Inflammatory macrophage treated with lipopolysaccharide for 4 hours (primary cell): ENCODE measurements around the gene TNS3.

ENCODE experiments used
- DNase-seq: peaks from one replicate; pipeline ENCODE4 v3.0.0-alpha.2; 2020

Gene TNS3

GRCh38 chr7:47337531-47337930 lies 244.4 kb downstream of the TNS3 start:
- peak; percentile 19 for DNase-seq

- DNase-seq, result no peak
Observed at GRCh38 chr7:47336472-47337425, 245.2 kb downstream of the TNS3 start.

DNA sequence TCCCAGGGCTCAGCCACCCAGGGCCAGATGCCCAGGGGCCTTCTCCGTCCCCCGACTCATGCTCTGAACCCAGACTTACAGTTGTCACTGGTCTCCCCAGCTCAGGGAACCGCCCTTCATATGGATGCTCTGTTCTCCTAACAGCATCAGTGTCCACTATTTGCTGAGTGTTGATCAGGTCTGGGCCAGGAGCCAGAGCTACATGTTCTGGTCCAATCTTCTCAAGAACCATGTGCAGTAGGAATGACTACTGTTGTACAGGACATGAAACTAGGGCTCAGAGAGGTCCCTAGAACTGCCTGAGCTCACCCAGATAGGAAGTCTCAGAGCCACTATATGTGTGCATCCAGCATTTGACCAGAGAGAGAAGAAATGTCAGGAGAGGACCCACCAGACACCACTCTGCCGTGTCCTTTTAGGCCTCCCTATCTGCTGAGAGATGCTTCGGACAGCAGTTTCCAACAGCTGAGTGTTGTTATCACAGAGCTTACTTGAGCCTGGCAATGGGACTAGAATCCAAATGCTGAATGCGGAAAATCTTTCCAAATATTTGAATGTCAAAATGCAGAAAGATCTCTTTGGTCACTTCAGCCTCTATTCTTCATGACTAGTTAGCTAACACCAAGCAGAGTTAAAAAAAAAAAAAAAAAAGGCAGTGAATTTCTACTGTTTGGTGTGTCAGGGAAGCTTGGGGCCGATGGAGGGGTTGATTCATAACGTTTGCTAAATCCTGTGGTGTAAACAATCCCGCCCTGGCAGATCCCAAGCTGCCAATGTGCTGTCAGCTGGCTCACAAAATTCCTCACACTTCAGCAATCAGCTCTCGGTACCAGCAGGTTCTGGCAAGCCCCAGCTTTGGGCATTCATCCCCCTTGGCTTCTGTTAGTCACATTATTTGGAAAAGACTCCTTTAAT lies 246.1 kb downstream of the TNS3 start:
- DNase-seq, result no peak

GRCh38 chr7:47335071-47335470 lies 246.8 kb downstream of the TNS3 start:
- no peak for DNase-seq

DNA sequence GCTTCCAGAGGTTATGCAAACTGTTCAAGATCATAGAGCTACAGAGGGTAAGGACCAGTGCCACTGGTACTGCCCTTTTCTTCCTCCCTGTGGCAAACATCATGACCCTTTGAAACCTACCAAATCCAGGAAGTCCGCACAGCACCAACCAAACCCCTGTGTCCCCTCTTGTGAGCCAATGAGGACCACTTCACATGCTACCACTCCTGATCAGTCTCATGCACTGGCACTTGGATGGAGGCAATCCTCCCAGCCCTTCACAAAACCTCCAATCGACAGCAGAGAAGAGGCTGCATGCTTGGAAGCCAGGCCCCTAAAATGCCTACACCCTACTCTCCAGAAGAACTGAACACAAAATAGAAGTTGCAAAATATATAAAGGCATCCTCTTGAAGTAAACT lies 248.0 kb downstream of the TNS3 start:
- no peak for DNase-seq

DNA sequence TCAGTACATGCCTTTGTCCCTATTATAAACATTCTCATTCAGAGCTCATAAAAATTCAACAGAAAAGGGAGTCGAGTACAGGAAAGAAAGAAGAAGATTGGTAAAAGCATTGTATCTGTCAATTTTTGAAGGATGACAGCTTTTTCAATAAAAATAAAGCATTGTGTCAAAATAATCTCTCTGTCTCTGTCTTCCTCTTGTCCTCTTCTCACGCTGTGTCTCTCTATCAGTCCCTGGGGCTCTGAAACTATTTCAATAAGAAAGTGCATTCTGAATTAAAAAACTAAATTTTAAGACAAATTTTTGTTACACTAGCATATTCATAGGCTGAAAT lies 248.4 kb downstream of the TNS3 start:
- no peak for DNase-seq

DNA sequence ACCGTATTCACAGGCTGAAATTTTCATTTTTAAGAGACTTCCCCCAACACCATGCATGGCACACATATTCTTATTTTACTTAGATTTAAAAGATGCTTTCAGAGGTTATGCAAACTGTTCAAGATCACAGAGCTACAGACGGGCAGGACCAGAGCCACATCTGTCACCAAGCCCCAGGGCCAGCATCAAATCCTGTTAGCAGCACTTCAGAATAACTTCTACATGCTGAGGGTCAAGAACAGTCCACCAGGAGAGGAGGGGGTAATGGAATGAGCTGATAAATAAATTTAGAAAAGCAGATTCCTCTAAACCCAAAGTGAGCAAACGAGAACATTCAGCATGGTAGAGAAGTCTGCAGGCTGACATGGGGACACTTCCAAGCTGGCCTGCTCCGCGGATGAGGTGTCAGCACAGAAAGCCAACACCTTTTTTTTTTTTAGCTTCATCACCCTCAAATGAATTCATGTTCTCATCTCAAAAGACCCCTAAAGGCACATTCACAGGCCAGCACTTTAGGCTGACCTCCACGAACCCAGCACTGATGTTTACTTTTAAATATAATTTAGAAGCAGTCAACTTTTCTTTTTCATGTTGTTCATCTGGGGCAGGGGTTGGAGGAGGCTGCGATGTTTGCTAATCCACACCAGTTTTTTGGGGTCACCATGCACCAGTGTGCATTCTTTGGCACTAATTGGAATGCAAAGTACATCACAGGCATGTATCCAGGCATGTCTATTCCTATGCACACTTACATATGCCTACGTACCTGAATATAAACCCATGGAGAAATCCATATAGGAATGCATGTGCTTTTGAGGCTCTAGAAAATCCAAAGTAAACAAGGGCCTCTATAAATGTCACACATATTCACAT lies 249.0 kb downstream of the TNS3 start:
- DNase-seq, result no peak

DNA sequence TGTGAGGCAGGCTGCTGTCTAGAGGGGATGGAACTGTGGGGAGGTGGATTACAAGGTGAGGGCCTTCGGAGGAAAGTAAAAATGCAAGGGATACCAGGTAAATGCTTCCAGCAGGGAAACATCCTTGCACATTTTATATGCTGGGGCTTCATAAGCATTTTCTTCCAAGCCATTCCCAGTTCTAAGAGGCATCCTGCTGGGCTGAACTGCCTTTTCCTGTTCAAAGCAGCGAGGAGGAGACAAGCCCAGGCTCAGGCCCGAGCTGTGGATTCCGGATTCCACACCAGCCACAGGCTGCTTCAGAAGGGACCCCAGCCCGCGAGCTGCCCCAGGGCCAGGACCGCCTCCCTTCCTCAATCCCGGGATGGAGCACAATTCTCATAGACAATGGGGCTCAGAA lies 249.7 kb downstream of the TNS3 start:
- DNase-seq, result no peak

- DNase-seq, result no peak
Observed at GRCh38 chr7:47331179-47331565, 250.7 kb downstream of the TNS3 start.

- no peak for DNase-seq
Observed at GRCh38 chr7:47330561-47331178, 251.2 kb downstream of the TNS3 start.

DNA sequence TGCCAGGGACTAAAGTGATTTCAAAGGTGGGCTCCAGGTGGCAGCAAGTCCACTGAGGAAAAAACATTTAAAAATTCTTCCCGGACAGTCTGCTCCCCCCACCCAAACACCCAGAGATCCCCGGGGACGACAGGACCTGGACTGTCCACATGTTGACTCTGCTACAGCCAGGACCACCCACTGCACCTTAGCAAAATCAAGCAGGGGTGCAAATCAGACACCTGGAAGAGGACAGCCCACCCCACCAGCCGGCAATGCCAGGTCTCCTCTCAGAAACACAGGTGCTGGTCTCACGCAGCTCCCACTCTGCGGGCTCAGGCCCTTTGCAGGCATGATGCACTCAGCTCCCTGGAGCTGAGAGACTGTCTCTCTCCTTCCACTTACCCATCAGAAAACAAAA lies 251.9 kb downstream of the TNS3 start:
- DNase-seq, result no peak

GRCh38 chr7:47329320-47329926 lies 252.5 kb downstream of the TNS3 start:
- DNase-seq, result no peak

- no peak for DNase-seq
Observed at GRCh38 chr7:47328392-47329319, 253.3 kb downstream of the TNS3 start.

DNA sequence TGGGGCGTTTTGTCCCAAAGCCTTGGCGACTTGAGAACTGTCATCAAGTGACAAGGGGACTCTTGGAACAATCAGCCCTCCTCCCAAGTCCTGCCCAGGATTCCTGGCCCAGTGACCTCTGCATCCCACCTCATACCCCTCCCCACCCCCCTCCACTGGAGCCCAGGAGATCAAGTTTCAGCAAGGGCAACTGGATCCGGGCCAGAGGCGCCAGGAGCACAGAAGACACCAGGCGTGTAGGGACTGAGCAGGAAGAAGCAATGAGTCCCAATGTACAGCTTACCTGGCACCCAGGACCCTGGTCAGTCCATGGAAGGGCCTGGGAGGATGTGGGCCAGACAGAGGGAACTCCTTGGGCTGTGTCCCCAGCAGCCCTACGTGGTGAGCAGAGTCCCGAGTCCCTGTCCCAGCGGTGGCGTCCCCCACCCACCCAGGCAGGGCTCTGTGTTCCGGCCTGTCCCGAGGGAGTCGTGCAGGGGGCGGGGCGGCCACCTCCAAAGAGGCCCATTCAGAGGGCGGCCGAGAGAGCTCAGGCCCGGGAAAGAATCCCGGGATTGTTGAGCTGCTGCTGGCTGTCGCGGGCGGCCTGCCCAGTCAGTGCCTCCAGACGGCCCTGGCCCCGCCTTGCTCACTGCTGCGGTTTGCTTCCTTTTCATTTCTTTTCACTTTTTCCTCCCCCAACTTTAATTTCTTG lies 254.1 kb downstream of the TNS3 start:
- no peak for DNase-seq

DNA sequence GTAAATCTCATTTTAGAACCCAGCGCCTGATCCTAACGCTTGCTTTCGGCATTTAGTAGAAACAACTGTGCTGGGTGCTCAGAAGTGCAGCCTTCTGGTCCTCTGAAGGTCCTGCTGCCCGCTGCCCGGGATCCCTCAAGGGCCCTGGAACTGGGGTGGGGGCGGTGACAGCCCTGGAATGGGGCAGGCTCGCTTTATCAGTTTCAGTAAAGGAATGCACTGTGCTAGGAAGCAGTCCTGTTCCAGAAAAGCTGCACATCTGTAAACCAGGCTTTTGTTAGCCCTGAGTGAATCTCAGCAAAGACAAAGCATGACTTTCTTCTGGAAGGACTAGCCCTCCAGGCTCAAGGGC lies 254.6 kb downstream of the TNS3 start:
- DNase-seq, result no peak

- DNase-seq, result no peak
Observed at GRCh38 chr7:47326808-47327207, 255.1 kb downstream of the TNS3 start.

GRCh38 chr7:47326220-47326619 lies 255.7 kb downstream of the TNS3 start:
- no peak for DNase-seq

DNA sequence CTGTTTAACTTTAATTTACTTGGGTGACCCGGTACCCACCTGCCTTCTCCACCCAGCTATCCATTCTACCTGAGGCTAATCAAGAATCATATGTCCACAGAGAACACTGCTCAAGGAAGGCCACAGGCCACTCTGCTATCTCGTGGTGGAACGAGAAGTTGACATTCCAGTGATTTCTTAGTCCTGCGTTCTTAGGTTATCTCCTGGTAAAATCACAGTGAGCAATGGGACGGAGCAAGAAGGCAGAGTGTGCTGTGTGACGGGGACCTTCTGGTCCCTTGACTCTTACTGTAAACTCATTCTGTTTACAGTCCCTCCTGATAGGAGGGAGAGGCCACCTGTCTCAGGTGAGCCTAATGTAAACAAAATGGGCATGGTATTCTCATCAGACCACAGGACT lies 256.6 kb downstream of the TNS3 start:
- DNase-seq, result no peak

- DNase-seq, result no peak
Observed at GRCh38 chr7:47323904-47324303, 258.0 kb downstream of the TNS3 start.

DNA sequence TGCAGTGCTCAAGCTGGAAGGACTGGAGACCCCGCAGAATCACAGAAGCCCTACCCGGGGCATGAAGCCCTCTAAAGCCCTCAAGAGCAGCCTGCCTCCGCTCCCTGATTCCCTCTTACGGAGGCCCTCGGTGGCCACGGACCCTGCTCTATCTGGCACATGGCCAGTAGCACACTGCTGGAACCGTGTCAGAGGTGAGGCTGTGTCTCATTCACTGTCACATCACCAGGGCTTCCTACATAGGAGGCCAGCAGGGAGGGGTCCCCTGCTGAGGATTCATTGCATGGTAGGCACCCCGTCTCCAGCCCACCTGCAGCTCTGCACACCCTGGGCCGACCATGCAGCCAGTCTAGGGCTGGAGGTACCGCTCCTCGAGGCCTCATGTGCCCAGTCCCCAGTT lies 259.2 kb downstream of the TNS3 start:
- DNase-seq, result no peak
